ENCODE measurements around the gene ARSB.

The ARSB gene

GRCh38 chr5:79011219-79011836, 26.2 kb upstream of the ARSB start:
- DNase-seq (ENCODE audit: low spot score), result no peak
- H3K27ac ChIP-seq, result no peak overlapping the region
- TF ChIP-seq CTCF (IDR thresholded peaks at IDR 0.05), result no peak
- no peak overlapping the region for H3K4me3 ChIP-seq

- H3K4me3 ChIP-seq, result no peak overlapping the region
- DNase-seq (ENCODE audit: low spot score), result no peak
- TF ChIP-seq CTCF (IDR thresholded peaks at IDR 0.05), result no peak
- H3K27ac ChIP-seq, result no peak overlapping the region
Measured at GRCh38 chr5:79008362-79008761, 23.3 kb upstream of the ARSB start.

- no peak overlapping the region for H3K4me3 ChIP-seq
- no peak overlapping the region for H3K27ac ChIP-seq
- no peak for DNase-seq (ENCODE audit: low spot score)
- no peak for TF ChIP-seq CTCF (IDR thresholded peaks at IDR 0.05)
Measured at GRCh38 chr5:79007872-79008271, 22.8 kb upstream of the ARSB start.

- no peak for TF ChIP-seq CTCF (IDR thresholded peaks at IDR 0.05)
- H3K4me3 ChIP-seq, result no peak overlapping the region
- no peak overlapping the region for H3K27ac ChIP-seq
- DNase-seq (ENCODE audit: low spot score), result no peak
Measured at GRCh38 chr5:79005936-79006631, 21.0 kb upstream of the ARSB start.

- DNase-seq (ENCODE audit: low spot score), result no peak
- Histone ChIP-seq H3K4me3 (no peak overlapping the region), H3K27ac (no peak overlapping the region)
- TF ChIP-seq CTCF (IDR thresholded peaks at IDR 0.05), result no peak
Measured at GRCh38 chr5:79005151-79005550, 20.0 kb upstream of the ARSB start.

GRCh38 chr5:79002374-79002773, 17.3 kb upstream of the ARSB start:
- Histone ChIP-seq H3K4me3 (no peak overlapping the region), H3K27ac (no peak overlapping the region)
- no peak for DNase-seq (ENCODE audit: low spot score)
- TF ChIP-seq CTCF (IDR thresholded peaks at IDR 0.05), result no peak

GRCh38 chr5:79001471-79001870, 16.4 kb upstream of the ARSB start:
- no peak for DNase-seq (ENCODE audit: low spot score)
- H3K27ac ChIP-seq, result no peak overlapping the region
- H3K4me3 ChIP-seq, result no peak overlapping the region
- TF ChIP-seq CTCF (IDR thresholded peaks at IDR 0.05), result no peak
